OCI-LY1 (cell line): Measurements from ENCODE around the gene MOCS1.

ENCODE experiments used
- CTCF ChIP-seq: fragments of 200-600 bp; sonication (generic), shearing (Covaris generic); IDR thresholded peaks from 2 replicates; pipeline ENCODE4 v1.5.1; 2017; ENCODE audit warnings: mild to moderate bottlenecking, antibody characterized with exemption, low read length, moderate library complexity, mixed read lengths
- EZH2 ChIP-seq: fragments of 200-600 bp; sonication (generic), shearing (Covaris generic); IDR thresholded peaks from 2 replicates; pipeline ENCODE4 v1.8.0; 2017; ENCODE audit warnings: borderline replicate concordance, mixed run types, mild to moderate bottlenecking, antibody characterized with exemption, low read length, moderate library complexity, mixed read lengths

GRCh38 chr6:39951716-39952115 is 17.5 kb upstream of the MOCS1 start:
- no peak for TF ChIP-seq CTCF
- no peak for TF ChIP-seq EZH2
